ENCODE measurements around the gene MBD4. TPM values are rescaled to one million over a fixed set of nuclear protein-coding genes. Genes with fewer than 3 reads are reported as not detected.
"Not testable (repeated sequence)": the region's sequence is repeated elsewhere in the genome, so short reads cannot be mapped to it uniquely, and the experiment has no call there.

The MBD4 gene
- total and polyA plus RNA-seq, 10 of the 15 experiments (the other 5 are each of a cell fraction or from before 2014, with no cell fraction given): 17.7 to 59.0 (median 49.0) TPM

- Histone ChIP-seq H3K36me3 (ENCODE audit: control insufficient read depth in 2 of 2, insufficient read depth in 2 of 2, low read length in 1 of 2) (peaks cover 3 to 5% of the 10 kb centered on the region in 2 experiments; a peak in 3 of 4 replicates), H3K4me1 (ENCODE audit: control insufficient read depth, insufficient read depth, low read length) (no peaks in the 10 kb centered on the region), H3K27me3 (replicated peaks in 1 of 2; ENCODE audit: control insufficient read depth in 2 of 2, insufficient read depth in 2 of 2, low read length in 1 of 2) (no peaks in the 10 kb centered on the region), H3K9me3 (replicated peaks; ENCODE audit: control insufficient read depth, insufficient read depth, low read length) (peaks cover 2% of the 10 kb centered on the region; the same call in 2 of the 3 replicates), H3K27ac (ENCODE audit: control insufficient read depth, insufficient read depth) (no peak overlapping the region), H2AFZ (ENCODE audit: control insufficient read depth, low read depth, low read length) (no peak overlapping the region), H3K4me2 (ENCODE audit: control insufficient read depth, insufficient read depth) (no peak overlapping the region), H3K4me3 (no peak overlapping the region), H3K9ac (ENCODE audit: control insufficient read depth, insufficient read depth, low read length) (no peak overlapping the region), H4K20me1 (ENCODE audit: control insufficient read depth, insufficient read depth) (no peaks in the 10 kb centered on the region), H3K79me2 (ENCODE audit: control insufficient read depth, insufficient read depth, low read length) (no peaks in the 10 kb centered on the region)
- no peak for FAIRE-seq
- CTCF ChIA-PET: interaction anchor here (1.4 to 6.0 kb wide), 5 partner anchors 11 to 331 kb away, joined by 3 to 60 read pairs (median 16); no protein-coding TSS in a partner anchor
- RAD21 ChIA-PET (ENCODE audit: unreplicated experiment): interaction anchor here (0.7 to 5.8 kb wide), 6 partner anchors 15 to 224 kb away, joined by 3 to 78 read pairs (median 3); partner anchors contain the start of gene EFCAB12
- intact Hi-C loops (cut with micrococcal nuclease; ENCODE audit: unreplicated experiment) (loop anchor here (5.0 to 10.0 kb wide), 4 partner anchors 53 to 443 kb away; partner anchors contain the start of gene MBD4), in situ Hi-C loops (cut with MboI) (no loop called here)
- SMC1A ChIA-PET (ENCODE audit: uncharacterized antibody, unreplicated experiment): interaction anchor here (1.3 to 4.4 kb wide), 4 partner anchors 15 to 64 kb away, joined by 3 to 72 read pairs (median 6); no protein-coding TSS in a partner anchor
- TF ChIP-seq CBX3 (IDR thresholded peaks at IDR 0.05; ENCODE audit: borderline replicate concordance, low read depth) (no peak), JUNB (IDR thresholded peaks at IDR 0.05) (no peak), SMAD5 (IDR thresholded peaks at IDR 0.05; ENCODE audit: low read depth) (no peak), KDM1A (IDR thresholded peaks at IDR 0.05; ENCODE audit: borderline replicate concordance) (no peak), POLR2A (IDR thresholded peaks at IDR 0.05; ENCODE audit: low read depth, low read length) (0 out of 2 replicates have a peak, but pooled peaks have one; percentile 42), DPF2 (IDR thresholded peaks at IDR 0.05) (no peak)
- TF ChIP-seq, protein P1, sequence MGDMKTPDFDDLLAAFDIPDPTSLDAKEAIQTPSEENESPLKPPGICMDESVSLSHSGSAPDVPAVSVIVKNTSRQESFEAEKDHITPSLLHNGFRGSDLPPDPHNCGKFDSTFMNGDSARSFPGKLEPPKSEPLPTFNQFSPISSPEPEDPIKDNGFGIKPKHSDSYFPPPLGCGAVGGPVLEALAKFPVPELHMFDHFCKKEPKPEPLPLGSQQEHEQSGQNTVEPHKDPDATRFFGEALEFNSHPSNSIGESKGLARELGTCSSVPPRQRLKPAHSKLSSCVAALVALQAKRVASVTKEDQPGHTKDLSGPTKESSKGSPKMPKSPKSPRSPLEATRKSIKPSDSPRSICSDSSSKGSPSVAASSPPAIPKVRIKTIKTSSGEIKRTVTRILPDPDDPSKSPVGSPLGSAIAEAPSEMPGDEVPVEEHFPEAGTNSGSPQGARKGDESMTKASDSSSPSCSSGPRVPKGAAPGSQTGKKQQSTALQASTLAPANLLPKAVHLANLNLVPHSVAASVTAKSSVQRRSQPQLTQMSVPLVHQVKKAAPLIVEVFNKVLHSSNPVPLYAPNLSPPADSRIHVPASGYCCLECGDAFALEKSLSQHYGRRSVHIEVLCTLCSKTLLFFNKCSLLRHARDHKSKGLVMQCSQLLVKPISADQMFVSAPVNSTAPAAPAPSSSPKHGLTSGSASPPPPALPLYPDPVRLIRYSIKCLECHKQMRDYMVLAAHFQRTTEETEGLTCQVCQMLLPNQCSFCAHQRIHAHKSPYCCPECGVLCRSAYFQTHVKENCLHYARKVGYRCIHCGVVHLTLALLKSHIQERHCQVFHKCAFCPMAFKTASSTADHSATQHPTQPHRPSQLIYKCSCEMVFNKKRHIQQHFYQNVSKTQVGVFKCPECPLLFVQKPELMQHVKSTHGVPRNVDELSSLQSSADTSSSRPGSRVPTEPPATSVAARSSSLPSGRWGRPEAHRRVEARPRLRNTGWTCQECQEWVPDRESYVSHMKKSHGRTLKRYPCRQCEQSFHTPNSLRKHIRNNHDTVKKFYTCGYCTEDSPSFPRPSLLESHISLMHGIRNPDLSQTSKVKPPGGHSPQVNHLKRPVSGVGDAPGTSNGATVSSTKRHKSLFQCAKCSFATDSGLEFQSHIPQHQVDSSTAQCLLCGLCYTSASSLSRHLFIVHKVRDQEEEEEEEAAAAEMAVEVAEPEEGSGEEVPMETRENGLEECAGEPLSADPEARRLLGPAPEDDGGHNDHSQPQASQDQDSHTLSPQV (IDR thresholded peaks at IDR 0.05): no peak
- BruUV-seq (replicated peaks): no TSS peak
- DNase-seq (ENCODE audit: low read depth, low spot score): no peak
- POLR2A ChIA-PET: no interaction called here
- no peak for ATAC-seq
- 68% methylated on average over 18 of the region's 18 CpGs for WGBS (ENCODE audit: insufficient coverage, insufficient replicate concordance, low lambda C conversion rate, missing lambda C conversion rate)
Measured at GRCh38 chr3:129384594-129385323, 55.0 kb downstream of the MBD4 start.

DNA sequence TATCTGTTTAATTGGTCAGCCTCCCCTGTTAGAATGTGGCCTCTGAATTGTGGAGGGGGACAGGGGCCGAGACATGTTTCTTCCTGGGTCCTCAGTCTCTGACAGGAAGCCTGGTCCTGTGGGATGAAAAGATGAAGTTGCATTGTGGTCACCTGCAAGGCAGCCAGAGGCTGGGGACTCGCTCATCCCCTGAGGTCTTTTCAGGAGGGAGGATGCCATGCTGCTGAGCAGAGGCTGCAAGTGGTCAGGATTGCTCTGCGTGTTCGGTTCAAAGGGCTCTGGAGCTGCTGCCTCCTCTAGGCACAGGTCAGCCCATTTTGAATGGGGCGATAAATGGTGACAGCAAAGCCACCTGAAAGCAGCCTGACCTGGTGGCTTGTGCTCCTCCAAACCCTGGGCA lies 55.6 kb downstream of the MBD4 start:
- BruUV-seq (replicated peaks); H3K79me2 ChIP-seq (ENCODE audit: control insufficient read depth, insufficient read depth, low read length); H3K9ac ChIP-seq (ENCODE audit: control insufficient read depth, insufficient read depth, low read length); in situ Hi-C loops (cut with MboI); ATAC-seq; H3K27me3 ChIP-seq (replicated peaks in 1 of 2; ENCODE audit: control insufficient read depth in 2 of 2, insufficient read depth in 2 of 2, low read length in 1 of 2); H3K27ac ChIP-seq (ENCODE audit: control insufficient read depth, insufficient read depth); H3K9me3 ChIP-seq (replicated peaks; ENCODE audit: control insufficient read depth, insufficient read depth, low read length); H4K20me1 ChIP-seq (ENCODE audit: control insufficient read depth, insufficient read depth); H3K4me2 ChIP-seq (ENCODE audit: control insufficient read depth, insufficient read depth); H3K4me1 ChIP-seq (ENCODE audit: control insufficient read depth, insufficient read depth, low read length); H3K4me3 ChIP-seq; DNase-seq (ENCODE audit: low read depth, low spot score); H2AFZ ChIP-seq (ENCODE audit: control insufficient read depth, low read depth, low read length); FAIRE-seq; H3K36me3 ChIP-seq (ENCODE audit: control insufficient read depth in 2 of 2, insufficient read depth in 2 of 2, low read length in 1 of 2): not testable (repeated sequence)
- ChIA-PET SMC1A (ENCODE audit: uncharacterized antibody, unreplicated experiment) (interaction anchor here (0.7 to 4.4 kb wide), 17 partner anchors 10 to 142 kb away, joined by 3 to 72 read pairs (median 6); partner anchors contain the start of genes EFCAB12, IFT122 and MBD4), CTCF (interaction anchor here (0.7 to 6.0 kb wide), 29 partner anchors 11 to 442 kb away, joined by 3 to 60 read pairs (median 6); partner anchors contain the start of genes EFCAB12, IFT122 and MBD4), POLR2A (interaction anchor here (0.7 to 0.9 kb wide), 2 partner anchors 55 to 414 kb away, joined by 3 read pairs; no protein-coding TSS in a partner anchor), RAD21 (ENCODE audit: unreplicated experiment) (interaction anchor here (0.7 to 5.8 kb wide), 19 partner anchors 12 to 445 kb away, joined by 3 to 78 read pairs (median 5); partner anchors contain the start of genes IFT122 and MBD4)
- WGBS (ENCODE audit: insufficient coverage, insufficient replicate concordance, low lambda C conversion rate, missing lambda C conversion rate): 81% methylated on average over 5 of the region's 5 CpGs
- intact Hi-C loops (cut with micrococcal nuclease; ENCODE audit: unreplicated experiment): loop anchor here (5.0 to 10.0 kb wide), 4 partner anchors 53 to 443 kb away; partner anchors contain the start of gene MBD4

Measured in GM12878 (cell line).